HG03139 (cell line): ENCODE measurements around the gene SSH2.

Source experiments
- ATAC-seq: cut with Tn5 transposase; IDR thresholded peaks from one replicate; pipeline ENCODE4 v1.9.1; 2021; ENCODE audit not compliant: unreplicated experiment

Gene SSH2

DNA sequence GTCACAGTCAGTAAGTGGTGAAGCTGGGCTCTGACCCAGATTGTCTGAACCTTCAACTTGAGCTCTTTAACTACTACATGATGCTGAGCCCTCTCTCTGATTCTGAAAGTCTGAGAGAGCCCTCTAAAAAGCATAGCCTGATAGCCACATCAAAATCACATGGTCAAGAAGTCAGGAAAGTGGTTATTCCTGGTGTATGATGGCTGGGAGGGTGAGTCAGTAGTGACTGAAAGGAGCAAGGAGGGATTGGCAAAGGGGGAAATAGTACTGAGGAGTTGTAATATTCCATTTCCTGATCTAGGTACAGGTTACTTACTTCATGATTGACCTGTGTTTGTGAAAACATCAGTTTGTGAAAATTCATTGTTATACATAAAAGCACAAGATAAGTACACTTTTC, 89.1 kb downstream of the SSH2 start:
- no peak for ATAC-seq

DNA sequence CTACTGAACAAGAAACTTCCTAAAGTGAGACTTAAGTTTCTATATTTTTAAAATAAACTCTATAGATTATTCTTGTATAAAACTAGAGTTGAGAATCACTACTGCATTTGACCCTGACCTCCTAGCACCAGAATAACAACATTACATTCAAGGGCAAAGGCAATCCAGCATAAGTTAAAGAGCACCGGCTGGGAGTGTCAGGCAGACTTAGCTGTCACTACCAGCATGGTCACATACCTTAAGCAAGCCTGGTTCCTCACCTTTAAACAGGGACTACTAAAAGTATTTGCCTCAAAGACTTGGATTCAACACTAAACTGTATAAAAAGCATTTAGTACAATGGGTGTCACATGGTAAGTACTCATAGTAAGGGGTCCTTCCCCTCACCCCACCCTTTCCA, 90.4 kb downstream of the SSH2 start:
- ATAC-seq: no peak

GRCh38 chr17:29838961-29839360, 91.1 kb downstream of the SSH2 start:
- no peak for ATAC-seq

DNA sequence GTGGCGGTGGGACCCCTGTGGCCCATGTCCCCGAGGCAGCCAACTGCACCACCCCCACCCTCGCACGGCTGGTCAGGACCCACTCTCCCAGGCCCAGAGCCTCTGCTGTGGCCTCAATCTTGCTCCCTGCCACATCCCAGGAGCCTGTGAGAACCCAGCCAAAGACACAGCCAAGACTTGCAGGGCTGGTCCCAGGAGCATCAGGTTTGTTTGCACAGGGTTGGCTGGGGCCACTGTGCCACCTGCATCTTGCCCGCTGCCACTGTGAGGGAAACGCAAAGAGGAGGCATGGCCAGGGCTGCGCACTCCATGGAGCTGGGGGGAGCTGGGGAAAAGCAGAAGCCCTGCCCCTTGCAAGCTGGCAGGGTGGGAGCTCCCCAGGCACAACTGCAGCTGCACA, 92.5 kb downstream of the SSH2 start:
- ATAC-seq: no peak

DNA sequence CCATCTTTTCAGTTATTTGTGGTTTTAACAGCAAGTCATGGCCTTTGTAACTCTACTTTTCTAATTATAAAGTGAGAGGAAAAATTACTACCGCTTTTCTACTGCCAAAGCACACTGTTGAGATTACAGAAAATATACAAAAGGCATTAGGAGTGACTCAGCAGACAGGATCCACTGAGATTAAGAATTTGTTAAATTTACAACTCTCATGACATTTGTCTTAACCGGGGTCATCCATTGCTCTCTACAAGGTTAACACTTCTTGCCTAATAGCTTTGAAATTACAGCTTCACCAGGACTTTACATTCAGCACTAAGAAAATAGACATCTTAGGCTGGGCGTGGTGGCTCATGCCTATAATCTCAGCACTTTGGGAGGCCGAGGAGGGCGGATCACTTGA, 93.4 kb downstream of the SSH2 start:
- no peak for ATAC-seq

DNA sequence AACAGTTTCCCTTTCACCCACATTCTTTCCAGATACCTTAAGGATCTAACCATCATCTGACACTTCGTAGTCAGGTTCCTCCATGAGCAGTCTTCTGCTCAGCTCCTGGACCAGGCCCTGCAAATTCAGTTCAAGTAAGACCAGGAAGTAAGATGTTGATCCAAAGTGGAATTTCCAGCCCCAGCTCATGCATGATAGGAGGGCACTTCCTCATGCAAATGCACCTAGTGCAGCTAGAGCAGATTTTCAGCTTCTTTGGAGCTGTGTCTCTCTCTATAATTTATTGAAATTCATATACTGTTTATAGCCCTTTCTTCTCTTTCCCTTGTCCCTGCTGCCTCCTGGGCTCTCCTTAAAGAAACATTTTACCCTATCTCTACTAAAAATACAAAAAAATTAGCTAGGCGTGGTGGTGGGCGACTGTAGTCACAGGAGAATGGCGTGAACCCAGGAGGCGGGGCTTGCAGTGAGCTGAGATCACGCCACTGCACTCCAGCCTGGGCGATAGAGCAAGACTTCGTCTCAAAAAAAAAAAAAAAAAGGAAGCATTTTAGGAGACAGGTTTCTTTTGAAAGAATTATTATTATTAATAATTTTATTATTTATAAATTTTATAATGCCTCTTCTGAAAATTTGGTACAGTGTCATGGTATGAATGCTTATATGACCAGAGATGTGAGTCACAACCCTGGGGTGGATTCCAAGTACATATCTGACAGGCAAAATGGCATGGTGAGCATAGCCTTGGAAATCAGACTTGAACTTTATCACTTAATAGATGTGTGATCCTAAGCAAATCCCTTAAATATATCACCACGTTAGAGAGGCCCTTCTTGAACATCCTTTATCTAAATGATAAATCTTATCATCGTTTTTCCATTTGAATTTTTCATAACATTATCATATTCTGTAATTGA, 94.3 kb downstream of the SSH2 start:
- ATAC-seq: no peak

- no peak for ATAC-seq
These were observed 96.2 kb downstream of the SSH2 start for GRCh38 chr17:29833801-29834200.

DNA sequence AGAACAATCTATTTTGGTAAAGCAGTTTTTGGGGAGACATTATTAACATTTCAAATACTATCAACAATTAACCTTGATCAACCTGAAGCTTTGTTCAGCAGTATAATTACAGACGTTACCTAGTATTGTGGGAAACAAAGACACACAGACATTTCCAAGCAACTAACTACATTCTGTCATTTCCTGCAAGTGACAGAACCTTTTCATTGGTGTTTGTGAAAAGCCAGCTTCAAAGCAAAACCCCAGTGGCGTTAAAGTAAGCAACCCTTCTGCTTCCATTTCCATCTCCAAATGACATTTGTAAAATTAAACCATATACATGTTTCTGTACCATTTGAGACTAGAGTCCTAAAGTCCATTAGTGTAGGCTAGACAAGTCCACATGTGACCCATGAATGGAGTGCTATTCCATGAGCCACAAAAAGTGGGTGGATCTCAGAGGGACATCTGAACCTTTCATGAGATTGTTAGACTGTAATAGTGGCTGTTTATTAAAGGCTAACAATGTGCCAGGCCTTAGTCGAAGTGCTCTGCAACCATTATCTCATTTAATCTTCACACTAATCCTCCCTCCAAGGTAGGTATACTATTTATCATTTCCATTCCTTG, 101.2 kb downstream of the SSH2 start:
- no peak for ATAC-seq

GRCh38 chr17:29827179-29827578, 102.8 kb downstream of the SSH2 start:
- ATAC-seq: no peak

DNA sequence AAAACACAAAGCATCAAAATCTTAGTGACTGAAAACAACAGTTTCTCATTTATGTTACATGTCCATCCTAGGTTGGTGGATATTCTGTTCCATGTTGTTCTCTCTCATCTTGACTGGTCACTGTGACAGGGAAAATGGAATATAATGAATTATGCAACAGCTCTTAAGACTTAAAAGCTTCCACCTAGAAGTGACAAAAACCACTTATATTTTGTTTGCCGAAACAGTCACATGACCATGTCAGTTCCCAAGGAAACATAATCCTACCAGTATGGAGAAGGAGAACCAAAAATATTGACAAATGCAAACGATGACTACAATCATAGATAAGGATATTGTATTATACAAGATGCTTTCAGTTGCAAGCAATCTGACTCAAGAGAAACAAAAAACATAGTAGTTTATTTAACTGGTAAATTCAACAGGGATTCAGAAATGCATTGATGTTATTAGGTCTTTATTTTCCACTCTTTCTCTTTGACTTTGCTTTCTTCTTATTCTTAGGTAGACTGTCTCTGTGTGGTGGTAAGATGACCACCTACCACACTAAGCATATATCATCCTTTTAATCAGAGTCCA, 103.8 kb downstream of the SSH2 start:
- no peak for ATAC-seq

GRCh38 chr17:29825604-29826003, 104.4 kb downstream of the SSH2 start:
- no peak for ATAC-seq

- ATAC-seq: no peak
These were observed 108.1 kb downstream of the SSH2 start for GRCh38 chr17:29821897-29822296.

- ATAC-seq: no peak
These were observed 109.6 kb downstream of the SSH2 start for GRCh38 chr17:29820425-29820824.

- no peak for ATAC-seq
These were observed 122.3 kb downstream of the SSH2 start for GRCh38 chr17:29807520-29808361.

DNA sequence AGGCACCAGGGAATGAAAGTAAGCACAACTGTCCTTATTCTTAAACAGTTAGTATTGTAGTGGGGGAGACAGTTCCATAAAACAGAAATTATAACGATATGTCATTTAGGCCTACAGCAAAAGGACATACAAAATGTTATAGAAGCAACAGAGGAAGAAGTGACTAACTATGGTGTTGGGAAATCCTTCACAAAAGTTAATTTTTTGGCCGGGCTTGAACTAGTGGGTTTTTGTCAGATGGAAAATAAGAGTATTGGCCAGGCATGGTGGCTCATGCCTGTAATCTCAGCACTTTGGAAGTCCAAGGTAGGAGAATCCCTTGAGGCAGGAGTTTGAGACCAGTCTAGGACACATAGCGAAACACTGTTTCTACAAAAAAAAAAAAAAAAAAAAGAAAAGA, 127.8 kb downstream of the SSH2 start:
- no peak for ATAC-seq

DNA sequence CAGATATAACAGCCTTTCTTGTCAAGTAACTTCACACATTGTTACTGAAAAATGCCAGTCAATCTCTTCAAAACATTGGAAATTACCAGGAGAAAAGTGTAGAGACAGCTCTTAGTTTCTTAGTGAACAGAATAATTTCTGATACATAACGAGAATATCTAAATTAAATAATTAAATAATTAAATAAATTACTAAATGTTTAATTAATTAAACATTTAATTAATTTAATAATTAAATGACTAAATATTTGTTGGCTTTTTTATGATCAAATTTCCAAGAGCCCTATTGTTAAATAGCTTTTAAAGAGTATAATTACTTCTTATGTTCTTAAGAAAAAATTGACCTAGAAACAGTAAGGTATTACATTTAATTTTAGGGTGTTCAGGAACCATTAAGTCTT, 129.6 kb downstream of the SSH2 start:
- no peak for ATAC-seq

- no peak for ATAC-seq
These were observed 133.4 kb downstream of the SSH2 start for GRCh38 chr17:29796652-29797051.

- no peak for ATAC-seq
These were observed 136.5 kb downstream of the SSH2 start for GRCh38 chr17:29793501-29793900.

DNA sequence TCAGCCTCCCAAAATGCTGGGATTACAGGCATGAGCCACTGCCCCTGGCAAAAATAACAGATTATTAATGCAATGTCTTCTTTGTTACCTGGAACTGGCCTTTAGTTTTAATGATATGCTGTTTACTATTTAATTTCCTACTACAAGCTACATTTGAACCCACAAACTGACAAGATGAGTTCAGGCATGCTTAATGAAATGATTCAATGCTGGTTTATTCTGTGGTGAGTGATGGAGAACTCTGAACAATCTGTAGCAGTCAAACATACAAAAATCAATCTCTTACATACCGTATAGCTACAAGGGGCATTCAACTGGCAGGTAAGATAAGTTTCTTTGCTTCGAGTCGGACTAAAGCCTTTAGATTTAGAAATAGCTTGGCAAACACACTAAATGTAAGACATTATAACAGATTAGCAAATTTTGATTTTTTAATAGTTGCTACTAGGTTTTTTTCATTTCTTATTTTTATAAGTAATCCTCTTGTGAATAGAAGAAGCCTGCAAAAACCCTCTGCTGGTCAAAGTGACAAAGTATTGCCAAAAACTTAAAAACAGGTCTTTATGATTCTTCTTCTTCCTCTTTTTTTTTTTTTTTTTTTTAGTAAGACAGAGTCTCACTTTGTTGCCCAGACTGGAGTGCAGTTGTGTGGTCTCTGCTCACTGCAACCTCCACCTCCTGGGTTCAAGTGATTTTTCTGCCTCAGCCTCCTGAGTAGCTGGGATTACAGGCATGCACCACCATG, 138.5 kb downstream of the SSH2 start:
- no peak for ATAC-seq
